SK-N-SH treated with all-trans-retinoic acid at 6 μM for 48 hours (cell line): Measurements from ENCODE around the gene ZSWIM6.
A peak's percentile ranks its signal among the peaks of the same experiment; 100 is the strongest.

Experiments
- ATAC-seq: fragments of 200-7000 bp; cut with Tn5 transposase; 3 replicates; pipeline ENCODE4 v1.9.1; 2020; ENCODE audit warnings: mild to moderate bottlenecking, moderate library complexity
- BACH2 ChIP-seq: fragments of 250-450 bp; sonication (Bioruptor Pico); IDR thresholded peaks from 2 replicates; pipeline ENCODE4 v1.9.0; 2021; ENCODE audit warnings: mild to moderate bottlenecking, borderline replicate concordance
- CSDC2 ChIP-seq: fragments of 250-450 bp; sonication (Bioruptor Pico); IDR thresholded peaks from 2 replicates; pipeline ENCODE4 v1.5.0; 2020; ENCODE audit warnings: mild to moderate bottlenecking, moderate library complexity
- ESRRG ChIP-seq: fragments of 250-450 bp; sonication (Bioruptor Pico); IDR thresholded peaks from 2 replicates; pipeline ENCODE4 v1.6.1; 2021; ENCODE audit warnings: mild to moderate bottlenecking
- GLIS3 ChIP-seq: fragments of 250-450 bp; sonication (Bioruptor Pico); IDR thresholded peaks from 2 replicates; pipeline ENCODE4 v1.5.0; 2020; ENCODE audit warnings: mild to moderate bottlenecking, moderate library complexity
- ISL1 ChIP-seq: fragments of 250-450 bp; sonication (Bioruptor Pico); IDR thresholded peaks from 2 replicates; pipeline ENCODE4 v2.1.2; 2022; ENCODE audit warnings: mild to moderate bottlenecking, moderate library complexity
- OSR1 ChIP-seq: fragments of 250-450 bp; sonication (Bioruptor Pico); IDR thresholded peaks from 2 replicates; pipeline ENCODE4 v1.8.0; 2022; ENCODE audit warnings: moderate library complexity, mild to moderate bottlenecking, inconsistent platforms
- PPARA ChIP-seq: fragments of 250-450 bp; sonication (Bioruptor Pico); IDR thresholded peaks from 2 replicates; pipeline ENCODE4 v1.5.0; 2020; ENCODE audit warnings: mild to moderate bottlenecking, borderline replicate concordance
- RARB ChIP-seq: fragments of 250-450 bp; sonication (Bioruptor Pico); IDR thresholded peaks from 2 replicates; pipeline ENCODE4 v1.8.0; 2021; ENCODE audit warnings: mild to moderate bottlenecking, moderate library complexity
- SNAI2 ChIP-seq: fragments of 250-450 bp; sonication (Bioruptor Pico); IDR thresholded peaks from 2 replicates; pipeline ENCODE4 v1.5.0; 2020; ENCODE audit warnings: mild to moderate bottlenecking, moderate library complexity
- TOX ChIP-seq: fragments of 250-450 bp; sonication (Bioruptor Pico); IDR thresholded peaks from 2 replicates; pipeline ENCODE4 v1.8.0; 2021; ENCODE audit warnings: mild to moderate bottlenecking, moderate library complexity, borderline replicate concordance
- ZC3H10 ChIP-seq: fragments of 250-450 bp; sonication (Bioruptor Pico); IDR thresholded peaks from 2 replicates; pipeline ENCODE4 v1.5.1; 2021; ENCODE audit warnings: mild to moderate bottlenecking, moderate library complexity
- ZFP3 ChIP-seq: fragments of 250-450 bp; sonication (Bioruptor Pico); IDR thresholded peaks from 2 replicates; pipeline ENCODE4 v1.5.0; 2020; ENCODE audit warnings: mild to moderate bottlenecking, moderate library complexity
- ZNF565 ChIP-seq: fragments of 450-650 bp; formaldehyde crosslinking; conservative IDR thresholded peaks from 2 replicates; pipeline ENCODE4 v1.5.0; 2020; ENCODE audit warnings: low read depth, mild to moderate bottlenecking, moderate library complexity
- ZNF70 ChIP-seq: fragments of 450-650 bp; formaldehyde crosslinking; IDR thresholded peaks from 2 replicates; pipeline ENCODE4 v1.5.0; 2020; ENCODE audit warnings: mild to moderate bottlenecking, moderate library complexity
- ZNF8 ChIP-seq: fragments of 450-650 bp; formaldehyde crosslinking; IDR thresholded peaks from 2 replicates; pipeline ENCODE4 v1.5.0; 2020; ENCODE audit warnings: mild to moderate bottlenecking, moderate library complexity
- TF ChIP-seq, protein P1 (sequence below): fragments of 250-450 bp; sonication (Bioruptor Pico); IDR thresholded peaks from 2 replicates; pipeline ENCODE4 v1.5.1; 2020; ENCODE audit warnings: low read depth, mild to moderate bottlenecking, moderate library complexity
- TF ChIP-seq, protein P2 (sequence below): fragments of 250-450 bp; sonication (Bioruptor Pico); IDR thresholded peaks from 2 replicates; pipeline ENCODE4 v1.5.1; 2021; ENCODE audit warnings: mild to moderate bottlenecking, moderate library complexity
- TF ChIP-seq, protein P3 (sequence below): fragments of 250-450 bp; sonication (Bioruptor Pico); IDR thresholded peaks from 2 replicates; pipeline ENCODE4 v1.8.0; 2021; ENCODE audit warnings: low read depth, mild to moderate bottlenecking, moderate library complexity, borderline replicate concordance
- TF ChIP-seq, protein P4 (sequence below): fragments of 250-450 bp; sonication (Bioruptor Pico); IDR thresholded peaks from 2 replicates; pipeline ENCODE4 v1.5.0; 2020; ENCODE audit warnings: mild to moderate bottlenecking, moderate library complexity
- TF ChIP-seq, protein P5 (sequence below): fragments of 250-450 bp; sonication (Bioruptor Pico); IDR thresholded peaks from 2 replicates; pipeline ENCODE4 v1.8.0; 2020; ENCODE audit warnings: mild to moderate bottlenecking, moderate library complexity, borderline replicate concordance

The ZSWIM6 gene

DNA sequence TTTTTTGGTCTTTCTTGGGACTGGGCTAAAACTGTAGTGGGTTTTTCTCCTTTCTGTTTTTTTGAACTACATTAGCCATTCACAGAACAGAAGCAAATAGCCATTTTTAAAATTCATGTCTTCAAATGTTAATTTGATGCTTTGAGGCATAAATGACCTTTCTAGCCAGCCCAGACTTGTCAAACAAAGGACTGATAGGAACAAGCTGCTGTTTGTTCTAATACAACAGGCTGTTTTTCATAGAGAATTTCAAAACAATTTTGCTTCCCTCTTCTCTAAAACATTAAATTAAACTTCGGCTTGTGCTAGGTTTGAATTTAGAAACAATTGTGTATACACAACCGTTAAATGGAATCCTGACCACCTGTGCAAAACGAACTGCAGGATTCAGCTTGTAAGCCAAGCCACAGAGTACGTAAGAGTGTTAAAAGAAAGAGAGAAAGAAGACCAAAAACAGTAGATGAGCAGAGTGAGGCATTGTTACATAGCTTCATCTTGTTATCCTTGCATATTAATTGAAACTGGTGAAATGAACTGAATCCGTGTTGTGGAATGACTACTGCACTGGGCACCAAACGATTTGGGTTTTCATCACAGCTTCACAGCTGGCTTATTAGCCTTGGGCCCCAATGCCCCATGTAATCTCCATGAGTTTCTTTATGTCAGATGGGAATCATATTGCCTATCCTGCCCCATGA lies 100.0 kb downstream of the ZSWIM6 start:
- ATAC-seq: no peak
- TF ChIP-seq, protein P1, sequence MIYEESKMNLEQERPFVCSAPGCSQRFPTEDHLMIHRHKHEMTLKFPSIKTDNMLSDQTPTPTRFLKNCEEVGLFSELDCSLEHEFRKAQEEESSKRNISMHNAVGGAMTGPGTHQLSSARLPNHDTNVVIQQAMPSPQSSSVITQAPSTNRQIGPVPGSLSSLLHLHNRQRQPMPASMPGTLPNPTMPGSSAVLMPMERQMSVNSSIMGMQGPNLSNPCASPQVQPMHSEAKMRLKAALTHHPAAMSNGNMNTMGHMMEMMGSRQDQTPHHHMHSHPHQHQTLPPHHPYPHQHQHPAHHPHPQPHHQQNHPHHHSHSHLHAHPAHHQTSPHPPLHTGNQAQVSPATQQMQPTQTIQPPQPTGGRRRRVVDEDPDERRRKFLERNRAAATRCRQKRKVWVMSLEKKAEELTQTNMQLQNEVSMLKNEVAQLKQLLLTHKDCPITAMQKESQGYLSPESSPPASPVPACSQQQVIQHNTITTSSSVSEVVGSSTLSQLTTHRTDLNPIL (CRISPR knock-in tag): no peak
- TF ChIP-seq ZFP3 (CRISPR knock-in tag): no peak

DNA sequence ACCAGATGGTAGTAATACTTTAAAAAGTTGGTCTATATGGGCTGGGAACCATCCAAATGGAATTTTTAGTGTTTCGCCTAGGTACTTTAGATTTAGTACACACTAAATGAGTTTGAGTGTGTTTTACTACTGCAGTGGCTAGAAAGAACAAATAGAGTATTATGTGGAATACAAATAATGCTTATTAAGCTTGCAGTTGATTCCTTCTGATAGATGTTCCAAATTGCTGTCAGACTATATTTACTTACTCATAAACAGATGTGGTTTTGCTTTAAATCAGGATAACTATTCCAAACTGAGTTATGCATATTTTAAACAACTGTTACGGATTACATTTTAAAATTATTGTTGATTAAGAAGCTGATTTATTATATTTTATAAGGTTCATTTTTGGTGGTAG lies 103.3 kb downstream of the ZSWIM6 start:
- TF ChIP-seq, protein P2, sequence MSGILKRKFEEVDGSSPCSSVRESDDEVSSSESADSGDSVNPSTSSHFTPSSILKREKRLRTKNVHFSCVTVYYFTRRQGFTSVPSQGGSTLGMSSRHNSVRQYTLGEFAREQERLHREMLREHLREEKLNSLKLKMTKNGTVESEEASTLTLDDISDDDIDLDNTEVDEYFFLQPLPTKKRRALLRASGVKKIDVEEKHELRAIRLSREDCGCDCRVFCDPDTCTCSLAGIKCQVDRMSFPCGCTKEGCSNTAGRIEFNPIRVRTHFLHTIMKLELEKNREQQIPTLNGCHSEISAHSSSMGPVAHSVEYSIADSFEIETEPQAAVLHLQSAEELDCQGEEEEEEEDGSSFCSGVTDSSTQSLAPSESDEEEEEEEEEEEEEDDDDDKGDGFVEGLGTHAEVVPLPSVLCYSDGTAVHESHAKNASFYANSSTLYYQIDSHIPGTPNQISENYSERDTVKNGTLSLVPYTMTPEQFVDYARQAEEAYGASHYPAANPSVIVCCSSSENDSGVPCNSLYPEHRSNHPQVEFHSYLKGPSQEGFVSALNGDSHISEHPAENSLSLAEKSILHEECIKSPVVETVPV (CRISPR knock-in tag): no peak
- 0 out of 2 replicates have a peak, but pooled peaks have one; percentile 24 for TF ChIP-seq TOX (CRISPR knock-in tag)
- ATAC-seq: peak; percentile 79

DNA sequence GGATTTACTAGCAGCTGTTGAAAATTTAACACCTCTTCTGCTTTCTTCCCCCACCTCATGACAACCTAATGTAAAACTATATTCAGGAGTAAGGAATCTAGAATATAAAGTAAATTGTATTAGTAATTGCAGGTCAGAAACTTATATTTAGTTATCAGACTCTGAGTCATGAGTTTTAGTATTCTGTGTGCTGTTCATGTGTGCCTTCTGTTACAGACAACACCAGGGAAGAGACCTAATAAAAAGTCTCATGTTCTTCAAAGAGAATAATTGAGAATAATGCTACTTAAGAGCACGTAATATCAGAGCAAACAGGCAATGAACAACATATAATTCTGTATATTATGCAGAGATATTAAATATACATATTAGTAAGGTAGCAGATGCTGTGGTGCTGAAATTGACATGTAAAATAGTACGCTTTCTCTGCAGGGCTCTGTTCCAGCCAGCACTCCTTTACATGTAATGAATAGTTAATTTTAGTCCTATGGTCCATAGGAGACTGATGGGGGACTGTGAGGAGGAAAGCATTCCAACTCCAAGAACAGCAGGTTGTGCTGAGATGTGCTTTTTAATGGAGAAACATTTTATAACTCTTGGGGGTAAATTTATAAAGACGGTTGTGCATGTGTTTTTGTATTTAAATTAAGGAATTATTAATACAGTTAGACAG lies 106.4 kb downstream of the ZSWIM6 start:
- TF ChIP-seq RARB: no peak
- ATAC-seq: no peak

DNA sequence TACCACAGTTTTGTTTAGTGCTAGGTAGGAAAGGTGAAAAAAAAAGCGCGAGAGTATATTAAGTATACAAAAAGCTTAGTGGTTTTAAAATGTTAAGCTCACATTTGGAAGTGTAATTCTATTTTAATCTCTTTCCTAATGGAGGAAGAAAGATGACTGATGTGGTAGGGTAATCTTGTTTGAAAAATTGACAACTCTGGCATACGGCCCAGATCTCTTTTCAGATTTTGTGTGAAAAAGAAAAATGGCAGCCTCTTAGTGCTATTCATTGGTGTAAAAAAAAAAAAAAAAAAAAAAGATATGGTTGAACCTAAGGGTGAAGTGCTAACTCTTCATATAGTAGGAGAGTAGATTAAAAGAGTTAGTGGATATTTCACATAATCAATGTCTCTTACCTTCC lies 108.0 kb downstream of the ZSWIM6 start:
- TF ChIP-seq ZC3H10 (CRISPR knock-in tag): no peak
- TF ChIP-seq, protein P1 (CRISPR knock-in tag): no peak
- no peak for TF ChIP-seq ZNF70 (CRISPR knock-in tag)
- no peak for TF ChIP-seq PPARA (CRISPR knock-in tag)
- TF ChIP-seq, protein P3, sequence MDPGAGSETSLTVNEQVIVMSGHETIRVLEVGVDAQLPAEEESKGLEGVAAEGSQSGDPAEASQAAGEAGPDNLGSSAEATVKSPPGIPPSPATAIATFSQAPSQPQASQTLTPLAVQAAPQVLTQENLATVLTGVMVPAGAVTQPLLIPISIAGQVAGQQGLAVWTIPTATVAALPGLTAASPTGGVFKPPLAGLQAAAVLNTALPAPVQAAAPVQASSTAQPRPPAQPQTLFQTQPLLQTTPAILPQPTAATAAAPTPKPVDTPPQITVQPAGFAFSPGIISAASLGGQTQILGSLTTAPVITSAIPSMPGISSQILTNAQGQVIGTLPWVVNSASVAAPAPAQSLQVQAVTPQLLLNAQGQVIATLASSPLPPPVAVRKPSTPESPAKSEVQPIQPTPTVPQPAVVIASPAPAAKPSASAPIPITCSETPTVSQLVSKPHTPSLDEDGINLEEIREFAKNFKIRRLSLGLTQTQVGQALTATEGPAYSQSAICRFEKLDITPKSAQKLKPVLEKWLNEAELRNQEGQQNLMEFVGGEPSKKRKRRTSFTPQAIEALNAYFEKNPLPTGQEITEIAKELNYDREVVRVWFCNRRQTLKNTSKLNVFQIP (CRISPR knock-in tag): no peak
- TF ChIP-seq ISL1: no peak
- TF ChIP-seq, protein P4, sequence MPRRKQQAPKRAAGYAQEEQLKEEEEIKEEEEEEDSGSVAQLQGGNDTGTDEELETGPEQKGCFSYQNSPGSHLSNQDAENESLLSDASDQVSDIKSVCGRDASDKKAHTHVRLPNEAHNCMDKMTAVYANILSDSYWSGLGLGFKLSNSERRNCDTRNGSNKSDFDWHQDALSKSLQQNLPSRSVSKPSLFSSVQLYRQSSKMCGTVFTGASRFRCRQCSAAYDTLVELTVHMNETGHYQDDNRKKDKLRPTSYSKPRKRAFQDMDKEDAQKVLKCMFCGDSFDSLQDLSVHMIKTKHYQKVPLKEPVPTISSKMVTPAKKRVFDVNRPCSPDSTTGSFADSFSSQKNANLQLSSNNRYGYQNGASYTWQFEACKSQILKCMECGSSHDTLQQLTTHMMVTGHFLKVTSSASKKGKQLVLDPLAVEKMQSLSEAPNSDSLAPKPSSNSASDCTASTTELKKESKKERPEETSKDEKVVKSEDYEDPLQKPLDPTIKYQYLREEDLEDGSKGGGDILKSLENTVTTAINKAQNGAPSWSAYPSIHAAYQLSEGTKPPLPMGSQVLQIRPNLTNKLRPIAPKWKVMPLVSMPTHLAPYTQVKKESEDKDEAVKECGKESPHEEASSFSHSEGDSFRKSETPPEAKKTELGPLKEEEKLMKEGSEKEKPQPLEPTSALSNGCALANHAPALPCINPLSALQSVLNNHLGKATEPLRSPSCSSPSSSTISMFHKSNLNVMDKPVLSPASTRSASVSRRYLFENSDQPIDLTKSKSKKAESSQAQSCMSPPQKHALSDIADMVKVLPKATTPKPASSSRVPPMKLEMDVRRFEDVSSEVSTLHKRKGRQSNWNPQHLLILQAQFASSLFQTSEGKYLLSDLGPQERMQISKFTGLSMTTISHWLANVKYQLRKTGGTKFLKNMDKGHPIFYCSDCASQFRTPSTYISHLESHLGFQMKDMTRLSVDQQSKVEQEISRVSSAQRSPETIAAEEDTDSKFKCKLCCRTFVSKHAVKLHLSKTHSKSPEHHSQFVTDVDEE (CRISPR knock-in tag): no peak
- TF ChIP-seq OSR1 (CRISPR knock-in tag): no peak
- no peak for TF ChIP-seq ESRRG (CRISPR knock-in tag)
- no peak for TF ChIP-seq ZNF565 (CRISPR knock-in tag)
- no peak for TF ChIP-seq ZFP3 (CRISPR knock-in tag)
- TF ChIP-seq BACH2 (CRISPR knock-in tag): no peak
- no peak for ATAC-seq

DNA sequence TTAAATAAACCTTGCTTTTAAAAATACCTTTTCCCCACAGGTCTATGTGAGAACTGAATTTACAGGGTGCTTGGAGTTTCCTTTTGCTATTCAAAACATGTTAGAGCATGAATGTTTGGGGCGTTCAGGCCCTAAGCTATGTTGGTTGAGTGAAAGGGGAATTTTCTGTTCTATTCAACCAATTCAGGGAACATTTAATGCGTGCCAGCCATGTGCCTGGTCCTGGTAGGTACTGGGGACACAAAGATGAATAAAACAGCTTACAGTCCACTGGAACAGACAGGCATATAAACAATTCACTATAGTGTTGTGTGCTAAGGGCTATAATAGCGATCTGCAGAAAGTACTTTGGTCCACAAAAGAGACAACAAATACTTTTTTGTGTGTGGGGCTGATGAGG lies 108.5 kb downstream of the ZSWIM6 start:
- no peak for TF ChIP-seq ZNF565 (CRISPR knock-in tag)
- no peak for TF ChIP-seq ZFP3 (CRISPR knock-in tag)
- no peak for TF ChIP-seq TOX (CRISPR knock-in tag)
- TF ChIP-seq, protein P5, sequence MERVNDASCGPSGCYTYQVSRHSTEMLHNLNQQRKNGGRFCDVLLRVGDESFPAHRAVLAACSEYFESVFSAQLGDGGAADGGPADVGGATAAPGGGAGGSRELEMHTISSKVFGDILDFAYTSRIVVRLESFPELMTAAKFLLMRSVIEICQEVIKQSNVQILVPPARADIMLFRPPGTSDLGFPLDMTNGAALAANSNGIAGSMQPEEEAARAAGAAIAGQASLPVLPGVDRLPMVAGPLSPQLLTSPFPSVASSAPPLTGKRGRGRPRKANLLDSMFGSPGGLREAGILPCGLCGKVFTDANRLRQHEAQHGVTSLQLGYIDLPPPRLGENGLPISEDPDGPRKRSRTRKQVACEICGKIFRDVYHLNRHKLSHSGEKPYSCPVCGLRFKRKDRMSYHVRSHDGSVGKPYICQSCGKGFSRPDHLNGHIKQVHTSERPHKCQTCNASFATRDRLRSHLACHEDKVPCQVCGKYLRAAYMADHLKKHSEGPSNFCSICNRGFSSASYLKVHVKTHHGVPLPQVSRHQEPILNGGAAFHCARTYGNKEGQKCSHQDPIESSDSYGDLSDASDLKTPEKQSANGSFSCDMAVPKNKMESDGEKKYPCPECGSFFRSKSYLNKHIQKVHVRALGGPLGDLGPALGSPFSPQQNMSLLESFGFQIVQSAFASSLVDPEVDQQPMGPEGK (CRISPR knock-in tag): no peak
- TF ChIP-seq PPARA (CRISPR knock-in tag): no peak
- TF ChIP-seq BACH2 (CRISPR knock-in tag): no peak
- no peak for TF ChIP-seq SNAI2 (CRISPR knock-in tag)
- no peak for TF ChIP-seq GLIS3 (CRISPR knock-in tag)
- TF ChIP-seq ZNF8 (CRISPR knock-in tag): no peak
- TF ChIP-seq, protein P2 (CRISPR knock-in tag): no peak
- TF ChIP-seq CSDC2: no peak
- no peak for TF ChIP-seq ESRRG (CRISPR knock-in tag)
- no peak for ATAC-seq
